ENCODE results near the gene ZBTB3. TPM values are rescaled to one million over a fixed set of nuclear protein-coding genes. Genes with fewer than 3 reads are reported as not detected.

The ZBTB3 gene
- total RNA-seq, 3 donors from 2014 or later (not counting 1 experiment from before 2014, with no cell fraction given) = 5.4 to 9.6 (median 8.8) TPM

- H3K4me3 Mint-ChIP-seq = no peak overlapping the region
- intact Hi-C loops (cut with micrococcal nuclease) = no loop called here
- no peak for DNase-seq
These were observed 51.7 kb downstream of the ZBTB3 start for GRCh38 chr11:62702246-62702645.

More at GRCh38 chr11:62702246-62702645, 51.7 kb downstream of the ZBTB3 start:
- Mint-ChIP-seq H3K27me3 (ENCODE audit: low read depth in 2 of 2) (no peaks in the 10 kb centered on the region), H3K27ac (no peak overlapping the region), H3K9me3 (no peaks in the 10 kb centered on the region), H3K36me3 (no peaks in the 10 kb centered on the region), H3K4me1 (peaks cover 19 to 22% of the 10 kb centered on the region in 2 donors)
- Histone ChIP-seq H3K4me1 (ENCODE audit: control insufficient read depth, insufficient read depth, low read length) (peaks cover 19% of the 10 kb centered on the region), H3K4me3 (ENCODE audit: low read length) (no peak overlapping the region), H3K9me3 (ENCODE audit: control insufficient read depth, insufficient read depth, low read length) (no peaks in the 10 kb centered on the region), H3K27me3 (ENCODE audit: control insufficient read depth, insufficient read depth, low read length) (no peaks in the 10 kb centered on the region), H3K36me3 (ENCODE audit: control insufficient read depth, insufficient read depth, low read length) (no peaks in the 10 kb centered on the region), H3K27ac (ENCODE audit: low read length) (no peak overlapping the region)
- TF ChIP-seq, protein P1, sequence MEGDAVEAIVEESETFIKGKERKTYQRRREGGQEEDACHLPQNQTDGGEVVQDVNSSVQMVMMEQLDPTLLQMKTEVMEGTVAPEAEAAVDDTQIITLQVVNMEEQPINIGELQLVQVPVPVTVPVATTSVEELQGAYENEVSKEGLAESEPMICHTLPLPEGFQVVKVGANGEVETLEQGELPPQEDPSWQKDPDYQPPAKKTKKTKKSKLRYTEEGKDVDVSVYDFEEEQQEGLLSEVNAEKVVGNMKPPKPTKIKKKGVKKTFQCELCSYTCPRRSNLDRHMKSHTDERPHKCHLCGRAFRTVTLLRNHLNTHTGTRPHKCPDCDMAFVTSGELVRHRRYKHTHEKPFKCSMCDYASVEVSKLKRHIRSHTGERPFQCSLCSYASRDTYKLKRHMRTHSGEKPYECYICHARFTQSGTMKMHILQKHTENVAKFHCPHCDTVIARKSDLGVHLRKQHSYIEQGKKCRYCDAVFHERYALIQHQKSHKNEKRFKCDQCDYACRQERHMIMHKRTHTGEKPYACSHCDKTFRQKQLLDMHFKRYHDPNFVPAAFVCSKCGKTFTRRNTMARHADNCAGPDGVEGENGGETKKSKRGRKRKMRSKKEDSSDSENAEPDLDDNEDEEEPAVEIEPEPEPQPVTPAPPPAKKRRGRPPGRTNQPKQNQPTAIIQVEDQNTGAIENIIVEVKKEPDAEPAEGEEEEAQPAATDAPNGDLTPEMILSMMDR (IDR thresholded peaks at IDR 0.05) = no peak
- no peak for ATAC-seq
- WGBS (ENCODE audit: insufficient coverage) = 90% methylated on average over 4 of the region's 11 CpGs

Other genes with a start within 250 kb of the ZBTB3 start
- 100 to 1,000 TPM; 623 to 740 (median 677) TPM for gene AHNAK, start 207.4 kb downstream of the ZBTB3 start, total RNA-seq
- gene EEF1G, start 180.3 kb downstream of the ZBTB3 start, total RNA-seq = 100 to 1,000 TPM; 628 to 754 (median 714) TPM
- gene TUT1, start 162.6 kb downstream of the ZBTB3 start, total RNA-seq = 10 to 100 TPM; 20.0 to 28.9 (median 26.2) TPM
- gene MTA2, start 152.3 kb downstream of the ZBTB3 start, total RNA-seq = 100 to 1,000 TPM; 254 to 305 (median 259) TPM
- gene EML3, start 141.4 kb downstream of the ZBTB3 start, total RNA-seq = 100 to 1,000 TPM; 221 to 233 (median 232) TPM
- 1 to 10 TPM; 2.6 to 6.9 (median 3.9) TPM for gene ROM1, start 140.9 kb downstream of the ZBTB3 start, total RNA-seq
- gene B3GAT3, start 132.2 kb downstream of the ZBTB3 start, total RNA-seq = 10 to 100 TPM; 64.9 to 80.3 (median 77.9) TPM
- gene GANAB, start 107.5 kb downstream of the ZBTB3 start, total RNA-seq = 100 to 1,000 TPM; 236 to 275 (median 246) TPM
- gene INTS5, start 100.9 kb downstream of the ZBTB3 start, total RNA-seq = 10 to 100 TPM; 13.9 to 20.3 (median 14.6) TPM
- 10 to 100 TPM; 36.5 to 57.9 (median 39.1) TPM for gene C11orf98, start 89.0 kb downstream of the ZBTB3 start, total RNA-seq
- gene CSKMT, start 88.8 kb downstream of the ZBTB3 start, total RNA-seq = 10 to 100 TPM; 12.0 to 21.5 (median 13.7) TPM
- 1 to 10 TPM; 3.9 to 5.2 (median 4.0) TPM for gene UQCC3, start 82.5 kb downstream of the ZBTB3 start, total RNA-seq
- gene LBHD1, start 81.9 kb downstream of the ZBTB3 start, total RNA-seq = 10 to 100 TPM; 17.4 to 29.1 (median 20.4) TPM
- gene UBXN1, start 75.1 kb downstream of the ZBTB3 start, total RNA-seq = 100 to 1,000 TPM; 179 to 238 (median 238) TPM
- gene LRRN4CL, start 64.6 kb downstream of the ZBTB3 start, total RNA-seq = not detected
- gene BSCL2, start 46.7 kb downstream of the ZBTB3 start, total RNA-seq = 10 to 100 TPM; 19.7 to 22.0 (median 21.2) TPM
- gene GNG3, start 46.5 kb downstream of the ZBTB3 start, total RNA-seq = not detected
- gene HNRNPUL2, start 26.7 kb downstream of the ZBTB3 start, total RNA-seq = 10 to 100 TPM; 58.0 to 73.1 (median 69.3) TPM
- gene TTC9C, start 25.7 kb downstream of the ZBTB3 start, total RNA-seq = 10 to 100 TPM; 18.3 to 27.2 (median 23.2) TPM
- gene POLR2G, start 7.4 kb upstream of the ZBTB3 start, total RNA-seq = 100 to 1,000 TPM; 110 to 120 (median 119) TPM
- 10 to 100 TPM; 18.4 to 20.3 (median 18.8) TPM for gene TAF6L, start 17.2 kb upstream of the ZBTB3 start, total RNA-seq
- gene TMEM179B, start 33.2 kb upstream of the ZBTB3 start, total RNA-seq = 10 to 100 TPM; 33.7 to 41.1 (median 36.3) TPM
- 10 to 100 TPM in 1 of 3 donors, 1 to 10 TPM in 2; 4.8 to 10.0 (median 5.0) TPM for gene TMEM223, start 37.8 kb upstream of the ZBTB3 start, total RNA-seq
- gene NXF1, start 51.3 kb upstream of the ZBTB3 start, total RNA-seq = 100 to 1,000 TPM; 284 to 341 (median 319) TPM
- 100 to 1,000 TPM; 138 to 171 (median 166) TPM for gene STX5, start 77.9 kb upstream of the ZBTB3 start, total RNA-seq
- not detected for gene TEX54, start 78.7 kb upstream of the ZBTB3 start, total RNA-seq
- 100 to 1,000 TPM; 151 to 173 (median 171) TPM for gene WDR74, start 85.4 kb upstream of the ZBTB3 start, total RNA-seq
- 100 to 1,000 TPM; 200 to 235 (median 207) TPM for gene SLC3A2, start 126.7 kb upstream of the ZBTB3 start, total RNA-seq
- gene CHRM1, start 167.2 kb upstream of the ZBTB3 start, total RNA-seq = not detected
- not detected for gene SLC22A6, start 230.8 kb upstream of the ZBTB3 start, total RNA-seq

Measured in natural killer cell (primary cell).